Measurements from ENCODE around the gene UBR1.
"Not testable (repeated sequence)": the region's sequence is repeated elsewhere in the genome, so short reads cannot be mapped to it uniquely, and the experiment has no call there.

The UBR1 gene

GRCh38 chr15:42903388-42904324 is 202.2 kb downstream of the UBR1 start:
- DNase-seq: no peak

- not testable (repeated sequence) for DNase-seq
These were observed 211.9 kb downstream of the UBR1 start for GRCh38 chr15:42893911-42894310.

Measured in stimulated activated CD4-positive, alpha-beta T cell treated with anti-CD3 and anti-CD28 coated beads, Interleukin-2, amount 100 ng/mL, for 48 hours (primary cell).